Measurements from ENCODE around the gene CRMP1. TPM values are rescaled to one million over a fixed set of nuclear protein-coding genes. Genes with fewer than 3 reads are reported as not detected.

CRMP1 gene
- polyA plus RNA-seq, 1 donor (not counting 4 experiments of a cell fraction or from before 2014, with no cell fraction given), result 0.03 TPM

GRCh38 chr4:5783486-5783885 lies 109.4 kb downstream of the CRMP1 start:
- no peaks in the 10 kb centered on the region for H3K9me1 ChIP-seq (ENCODE audit: control insufficient read depth, extremely low read depth, insufficient read depth, low read length)
- no peak overlapping the region for H3K4me2 ChIP-seq (ENCODE audit: control insufficient read depth, extremely low read depth, insufficient read depth, low read depth, low read length)
- TF ChIP-seq EZH2 (IDR thresholded peaks at IDR 0.05; ENCODE audit: low read length) (no peak), CTCF (optimal IDR thresholded peaks at IDR 0.05 in 1 of 3, IDR thresholded peaks at IDR 0.05 in 1 of 3, conservative IDR thresholded peaks at IDR 0.05 in 1 of 3; ENCODE audit: extremely low read depth in 1 of 3, insufficient read depth in 2 of 3, low read length in 3 of 3) (no peak)
- H2AFZ ChIP-seq (ENCODE audit: control insufficient read depth, low read length), result no peak overlapping the region
- H4K20me1 ChIP-seq (ENCODE audit: control insufficient read depth, extremely low read depth, insufficient read depth, low read length), result no peaks in the 10 kb centered on the region
- no peak overlapping the region for H3K27ac ChIP-seq (ENCODE audit: control insufficient read depth, insufficient read depth, low read length)
- H3K9me3 ChIP-seq (ENCODE audit: control insufficient read depth, low read depth, low read length), result no peaks in the 10 kb centered on the region
- no peaks in the 10 kb centered on the region for H3K4me1 ChIP-seq (ENCODE audit: control insufficient read depth, extremely low read depth, insufficient read depth, low read length)
- dilution Hi-C loops (cut with MboI; ENCODE audit: extremely low pct_ligation_motif_present, low sequenced_read_pairs), result no loop called here
- H3K4me3 ChIP-seq (ENCODE audit: control insufficient read depth in 2 of 3, extremely low read depth in 1 of 3, insufficient read depth in 2 of 3, low read depth in 1 of 3, low read length in 3 of 3), result no peak overlapping the region
- FAIRE-seq (no peak), DNase-seq (ENCODE audit: low read depth, low spot score) (no peak)
- no peaks in the 10 kb centered on the region for H3K79me2 ChIP-seq (ENCODE audit: control insufficient read depth, insufficient read depth, low read length)
- peaks cover 21 to 24% of the 10 kb centered on the region in 2 experiments for H3K36me3 ChIP-seq (ENCODE audit: control insufficient read depth in 2 of 2, extremely low read depth in 1 of 2, insufficient read depth in 2 of 2, low read length in 2 of 2)
- no peaks in the 10 kb centered on the region for H3K27me3 ChIP-seq (ENCODE audit: control insufficient read depth, extremely low read depth, insufficient read depth, low read length)
- no peak overlapping the region for H3K9ac ChIP-seq (ENCODE audit: control insufficient read depth, extremely low read depth, insufficient read depth, low read length)

DNA sequence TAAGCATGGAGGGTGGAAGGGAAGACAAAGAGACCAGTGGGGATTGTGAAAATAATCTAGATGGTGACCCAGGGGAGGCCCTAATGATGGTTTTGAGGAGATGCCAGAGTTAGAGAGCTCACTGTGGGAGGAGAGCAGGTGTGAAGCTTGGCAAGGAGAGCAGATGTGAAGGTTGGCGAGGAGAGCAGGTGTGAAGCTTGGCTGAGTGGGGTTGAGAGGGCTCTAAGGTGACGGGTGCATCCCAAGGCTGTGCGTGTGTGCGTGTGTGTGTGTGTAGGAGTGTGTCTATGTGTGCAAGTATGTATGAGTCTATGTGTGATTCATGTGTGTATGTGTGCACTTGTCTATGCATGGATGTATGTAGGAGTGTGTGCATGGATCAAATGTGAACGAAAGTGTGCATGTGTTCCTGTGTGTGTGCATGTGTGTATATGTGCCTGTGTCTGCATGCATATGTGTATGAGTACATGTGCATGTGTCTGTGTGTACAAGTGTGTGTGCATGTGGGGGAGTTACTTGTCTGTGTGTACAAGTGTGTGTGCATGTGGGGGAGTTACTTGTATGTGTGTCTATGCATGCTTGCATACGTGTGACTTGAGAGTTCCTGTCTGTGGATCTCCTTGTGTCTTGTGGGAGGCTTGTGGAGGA lies 109.9 kb downstream of the CRMP1 start:
- Histone ChIP-seq H3K4me1 (ENCODE audit: control insufficient read depth, extremely low read depth, insufficient read depth, low read length) (no peaks in the 10 kb centered on the region), H3K27me3 (ENCODE audit: control insufficient read depth, extremely low read depth, insufficient read depth, low read length) (no peaks in the 10 kb centered on the region), H2AFZ (ENCODE audit: control insufficient read depth, low read length) (no peak overlapping the region), H4K20me1 (ENCODE audit: control insufficient read depth, extremely low read depth, insufficient read depth, low read length) (no peaks in the 10 kb centered on the region), H3K4me3 (ENCODE audit: control insufficient read depth in 2 of 3, extremely low read depth in 1 of 3, insufficient read depth in 2 of 3, low read depth in 1 of 3, low read length in 3 of 3) (no peak overlapping the region), H3K4me2 (ENCODE audit: control insufficient read depth, extremely low read depth, insufficient read depth, low read depth, low read length) (no peak overlapping the region), H3K27ac (ENCODE audit: control insufficient read depth, insufficient read depth, low read length) (no peak overlapping the region), H3K9ac (ENCODE audit: control insufficient read depth, extremely low read depth, insufficient read depth, low read length) (no peak overlapping the region), H3K9me1 (ENCODE audit: control insufficient read depth, extremely low read depth, insufficient read depth, low read length) (no peaks in the 10 kb centered on the region), H3K36me3 (ENCODE audit: control insufficient read depth in 2 of 2, extremely low read depth in 1 of 2, insufficient read depth in 2 of 2, low read length in 2 of 2) (peaks cover 21 to 22% of the 10 kb centered on the region in 2 experiments), H3K9me3 (ENCODE audit: control insufficient read depth, low read depth, low read length) (no peaks in the 10 kb centered on the region), H3K79me2 (ENCODE audit: control insufficient read depth, insufficient read depth, low read length) (no peaks in the 10 kb centered on the region)
- TF ChIP-seq EZH2 (IDR thresholded peaks at IDR 0.05; ENCODE audit: low read length), result no peak
- TF ChIP-seq CTCF (optimal IDR thresholded peaks at IDR 0.05 in 1 of 3, IDR thresholded peaks at IDR 0.05 in 1 of 3, conservative IDR thresholded peaks at IDR 0.05 in 1 of 3; ENCODE audit: extremely low read depth in 1 of 3, insufficient read depth in 2 of 3, low read length in 3 of 3), result no peak
- DNase-seq (ENCODE audit: low read depth, low spot score) (no peak), FAIRE-seq (no peak)
- dilution Hi-C loops (cut with MboI; ENCODE audit: extremely low pct_ligation_motif_present, low sequenced_read_pairs), result no loop called here

Measured in keratinocyte (primary cell).